SK-N-SH (cell line): Measurements from ENCODE around the gene NCK1. TPM values are rescaled to one million over a fixed set of nuclear protein-coding genes. Genes with fewer than 3 reads are reported as not detected.

ENCODE experiments used
- CTCF ChIA-PET: fragments of 300-600, 350-600 bp; formaldehyde crosslinking; extraction: SDS; loops from one replicate; lab custom pipeline; 2021; lab: Yijun Ruan, JAX
- POLR2A ChIA-PET: fragments of 350-600 bp; sonication (Branson Sonifier 250); formaldehyde crosslinking; extraction: SDS; loops from one replicate; lab custom pipeline; 2020; ENCODE audit warnings: antibody characterized with exemption, inconsistent platforms; lab: Yijun Ruan, JAX
- DNase-seq: peaks from one replicate; pipeline ENCODE4 v3.0.0; 2012
- H2AFZ ChIP-seq: fragments of 200-600 bp; sonication (generic); 2 replicates; pipeline ENCODE4 v1.8.1; 2016; ENCODE audit warnings: antibody characterized with exemption, mild to moderate bottlenecking, low read depth
- H3F3A ChIP-seq: fragments of 200-600 bp; sonication (generic); replicated peaks from 2 replicates; pipeline ENCODE3; 2016; ENCODE audit warnings: antibody characterized with exemption, mild to moderate bottlenecking; ENCODE audit not compliant: insufficient read depth
- H3K27ac ChIP-seq, 2 experiments: fragments of 200-500 bp in 1 of 2; fragments of 200-600 bp in 1 of 2; sonication (Bioruptor generic) in 1 of 2; sonication (generic), shearing (Covaris generic) in 1 of 2; 2 replicates each; pipeline versions ENCODE4 v1.5.1 to v1.6.1; 2014 to 2016; ENCODE audit warnings: low read depth in 2 of 2, inconsistent platforms in 1 of 2, low read length in 1 of 2, mild to moderate bottlenecking in 1 of 2, mixed read lengths in 1 of 2
- H3K27me3 ChIP-seq: fragments of 200-600 bp; sonication (generic), shearing (Covaris generic); 2 replicates; pipeline ENCODE4 v1.6.1; 2016; ENCODE audit warnings: mixed run types; ENCODE audit not compliant: insufficient read depth
- H3K36me3 ChIP-seq, 2 experiments: fragments of 200-500 bp in 1 of 2; fragments of 200-600 bp in 1 of 2; sonication (Bioruptor generic) in 1 of 2; sonication (generic) in 1 of 2; replicated peaks in 1 of 2; 2 replicates each; pipeline versions ENCODE3 to v1.5.1; 2014 to 2016; ENCODE audit warnings: low read length in 1 of 2, mild to moderate bottlenecking in 1 of 2; ENCODE audit not compliant: insufficient read depth in 2 of 2, control insufficient read depth in 1 of 2
- H3K4me1 ChIP-seq, 2 experiments: fragments of 200-500 bp in 1 of 2; fragments of 200-600 bp in 1 of 2; sonication (Bioruptor generic) in 1 of 2; sonication (generic), shearing (Covaris generic) in 1 of 2; 2 replicates each; pipeline versions ENCODE4 v1.5.1 to v1.6.1; 2014 to 2016; ENCODE audit warnings: low read depth in 1 of 2, low read length in 1 of 2, mixed run types in 1 of 2; ENCODE audit not compliant: insufficient read depth in 2 of 2, control insufficient read depth in 1 of 2
- H3K4me2 ChIP-seq: fragments of 200-600 bp; sonication (generic), shearing (Covaris generic); 2 replicates; pipeline ENCODE4 v1.6.1; 2017; ENCODE audit warnings: mixed run types
- H3K4me3 ChIP-seq, 2 experiments: fragments of 200-500 bp in 1 of 2; fragments of 200-600 bp in 1 of 2; sonication (Bioruptor generic) in 1 of 2; sonication (generic), shearing (Covaris generic) in 1 of 2; 2 replicates each; pipeline versions ENCODE4 v1.5.1 to v1.8.1; 2014 to 2016; ENCODE audit warnings: low read depth in 2 of 2, inconsistent platforms in 1 of 2, low read length in 1 of 2, mild to moderate bottlenecking in 1 of 2, mixed read lengths in 1 of 2, moderate library complexity in 1 of 2
- H3K79me2 ChIP-seq: fragments of 200-600 bp; sonication (generic); 2 replicates; pipeline ENCODE4 v1.8.1; 2017; ENCODE audit warnings: mild to moderate bottlenecking; ENCODE audit not compliant: insufficient read depth
- H3K9ac ChIP-seq: fragments of 200-600 bp; sonication (generic); 2 replicates; pipeline ENCODE4 v1.6.1; 2017; ENCODE audit warnings: mixed run types
- H3K9me2 ChIP-seq: fragments of 200-600 bp; sonication (generic); 2 replicates; pipeline ENCODE4 v1.6.1; 2017; ENCODE audit warnings: mixed run types
- H3K9me3 ChIP-seq: fragments of 200-600 bp; sonication (generic); 2 replicates; pipeline ENCODE4 v1.6.1; 2017; ENCODE audit warnings: mixed run types, mild to moderate bottlenecking, moderate library complexity
- H4K20me1 ChIP-seq: fragments of 200-600 bp; sonication (generic); 2 replicates; pipeline ENCODE4 v1.6.1; 2017; ENCODE audit warnings: mild to moderate bottlenecking, mixed run types; ENCODE audit not compliant: insufficient read depth
- CTCF ChIP-seq: fragments of 200-600 bp; sonication (generic); IDR thresholded peaks from 2 replicates; pipeline ENCODE4 v1.6.1; 2017; ENCODE audit warnings: antibody characterized with exemption, mild to moderate bottlenecking, moderate library complexity
- EP300 ChIP-seq, 2 experiments: IDR thresholded peaks; 2 replicates each; pipeline versions ENCODE4 v1.4.0 to v1.6.1; 2012; ENCODE audit warnings: borderline replicate concordance in 1 of 2, low read depth in 1 of 2, low read length in 1 of 2
- MXI1 ChIP-seq: IDR thresholded peaks from 2 replicates; pipeline ENCODE4 v1.6.1; 2012; ENCODE audit warnings: mild to moderate bottlenecking, low read depth, low read length, improper control_type of control experiment
- NRF1 ChIP-seq: IDR thresholded peaks from 2 replicates; pipeline ENCODE4 v1.6.1; 2012; ENCODE audit warnings: low read depth, mild to moderate bottlenecking, low read length
- RAD21 ChIP-seq: IDR thresholded peaks from 2 replicates; pipeline ENCODE4 v1.6.1; 2012; ENCODE audit warnings: mild to moderate bottlenecking, low read length
- SIN3A ChIP-seq: IDR thresholded peaks from 2 replicates; pipeline ENCODE4 v1.6.1; 2012; ENCODE audit warnings: low read depth, mild to moderate bottlenecking, low read length, moderate library complexity, borderline replicate concordance
- TAF1 ChIP-seq: IDR thresholded peaks from 2 replicates; pipeline ENCODE4 v1.6.1; 2012; ENCODE audit warnings: low read depth, mild to moderate bottlenecking, low read length, moderate library complexity, borderline replicate concordance
- TCF12 ChIP-seq: IDR thresholded peaks from 2 replicates; pipeline ENCODE4 v1.4.0; 2012
- USF2 ChIP-seq: fragments of 150-350 bp; IDR thresholded peaks from 2 replicates; pipeline ENCODE4 v1.6.1; 2017; ENCODE audit warnings: antibody characterized with exemption, low read length, low read depth, borderline replicate concordance
- YY1 ChIP-seq: IDR thresholded peaks from 2 replicates; pipeline ENCODE4 v1.4.0; 2012; ENCODE audit warnings: low read depth, mild to moderate bottlenecking
- ZBTB33 ChIP-seq: IDR thresholded peaks from 2 replicates; pipeline ENCODE4 v1.4.0; 2012; ENCODE audit warnings: low read depth, borderline replicate concordance
- WGBS: methylation state at CpG from one replicate; pipeline ENCODE4 v1.1.6; 2017; ENCODE audit warnings: low lambda C conversion rate; 5-methylcytosine and 5-hydroxymethylcytosine counted together
- polyA plus RNA-seq, 3 experiments: library from polyadenylated mRNA; depleted of rRNA; stranded (reverse); fragments of >200 nt; gene quantifications; 2 replicates each; pipeline ENCODE4 v1.2.3, GENCODE V29; 2012

The NCK1 gene
- polyA plus RNA-seq, 1 of the 3 experiments (the other 2 are of a cell fraction) = 16.2 TPM

GRCh38 chr3:136916223-136916622, 54.2 kb downstream of the NCK1 start (continued):
- TF ChIP-seq CTCF = no peak
- TF ChIP-seq SIN3A = no peak

- H2AFZ ChIP-seq = no peak overlapping the region
- peaks cover 0 to 11% of the 10 kb centered on the region in 2 experiments; a peak in 1 of 4 replicates for H3K4me1 ChIP-seq
- CTCF ChIA-PET = no interaction called here
- H3K79me2 ChIP-seq = peaks cover 81% of the 10 kb centered on the region
- TF ChIP-seq YY1 (no peak), TAF1 (no peak), EP300 (IDR thresholded peaks at IDR 0.05; ENCODE audit: borderline replicate concordance in 1 of 2, low read depth in 1 of 2, low read length in 1 of 2) (no peak), NRF1 (no peak), ZBTB33 (no peak), RAD21 (no peak), USF2 (no peak), CTCF (no peak), TCF12 (no peak), MXI1 (no peak)
- TF ChIP-seq, all 33 proteins: peak for 0
- Histone ChIP-seq H3K27me3 (no peaks in the 10 kb centered on the region), H3K9me2 (no peaks in the 10 kb centered on the region), H3K36me3 (peaks cover 0 to 4% of the 10 kb centered on the region in 2 experiments), H4K20me1 (no peaks in the 10 kb centered on the region), H3F3A (peaks cover 7% of the 10 kb centered on the region), H3K4me3 (no peak overlapping the region), H3K9me3 (no peaks in the 10 kb centered on the region), H3K9ac (no peak overlapping the region), H3K4me2 (no peak overlapping the region), H3K27ac (no peak overlapping the region)
- DNase-seq = no peak
- POLR2A ChIA-PET = no interaction called here
- 87% methylated on average over 1 of the region's 1 CpG for WGBS
These were observed 58.0 kb downstream of the NCK1 start for GRCh38 chr3:136919799-136920580.
